NAMALWA (cell line): ENCODE results near the gene SPRR5.

ENCODE experiments used
- DNase-seq: peaks from one replicate; pipeline ENCODE4 v3.0.0-alpha.2; 2015; ENCODE audit warnings: low spot score

The SPRR5 gene

GRCh38 chr1:152983234-152983633 lies 36.2 kb downstream of the SPRR5 start:
- no peak for DNase-seq

GRCh38 chr1:152983743-152984142 lies 36.7 kb downstream of the SPRR5 start, which contains the start of gene SPRR1A:
TSS of gene SPRR1A (plus strand) at chr1:152984081. CDS start at chr1:152985231, 1,150 bp downstream.
- DNase-seq = no peak

GRCh38 chr1:152986578-152986977 lies 39.6 kb downstream of the SPRR5 start:
- DNase-seq = no peak

- no peak for DNase-seq
Measured at GRCh38 chr1:152993186-152993585, 46.2 kb downstream of the SPRR5 start.

- DNase-seq = no peak
Measured at GRCh38 chr1:152995842-152996241, 48.8 kb downstream of the SPRR5 start.

- DNase-seq = no peak
Measured at GRCh38 chr1:152996633-152997400, 49.8 kb downstream of the SPRR5 start.

- DNase-seq = no peak
Measured at GRCh38 chr1:152997901-152998300, 50.9 kb downstream of the SPRR5 start.

GRCh38 chr1:152998476-152998875 lies 51.5 kb downstream of the SPRR5 start:
- no peak for DNase-seq
